ENCODE measurements around the gene ZNF407.

DNA sequence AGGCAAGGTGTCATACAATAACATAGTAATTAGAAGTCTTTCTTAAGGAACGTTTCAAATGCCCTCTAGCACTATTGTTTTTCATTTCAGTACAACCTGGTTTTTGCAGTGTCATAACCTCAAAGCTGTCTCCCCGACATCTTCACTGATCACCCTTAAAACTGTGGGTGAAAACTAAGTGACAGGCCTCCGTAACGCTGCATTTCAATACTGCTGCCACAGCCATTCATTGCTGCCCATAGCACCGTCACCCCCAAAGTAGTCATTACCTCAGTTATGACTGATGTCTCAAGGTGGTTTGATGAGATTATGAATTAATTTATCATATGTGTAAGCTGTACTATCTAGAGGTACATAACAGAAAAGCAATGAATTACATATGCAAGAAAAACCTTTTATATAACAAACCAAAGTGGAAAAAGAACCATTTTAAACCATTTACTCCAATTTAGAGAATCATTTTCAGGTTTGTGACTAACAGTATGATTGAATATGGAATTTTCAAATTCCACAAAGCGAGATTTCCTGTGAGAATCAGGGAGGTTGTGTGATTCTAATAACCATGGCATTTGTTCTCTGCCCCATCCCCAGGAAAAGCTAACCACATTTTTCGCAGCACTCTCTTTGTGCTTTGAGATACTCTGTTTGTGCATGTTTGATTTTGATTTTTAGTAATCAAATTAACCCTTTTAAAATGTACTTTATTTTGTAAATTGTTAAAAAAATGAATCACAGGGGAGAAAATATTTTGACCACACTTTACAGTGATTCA is 348.3 kb downstream of the ZNF407 start:
- TF ChIP-seq, protein P1, sequence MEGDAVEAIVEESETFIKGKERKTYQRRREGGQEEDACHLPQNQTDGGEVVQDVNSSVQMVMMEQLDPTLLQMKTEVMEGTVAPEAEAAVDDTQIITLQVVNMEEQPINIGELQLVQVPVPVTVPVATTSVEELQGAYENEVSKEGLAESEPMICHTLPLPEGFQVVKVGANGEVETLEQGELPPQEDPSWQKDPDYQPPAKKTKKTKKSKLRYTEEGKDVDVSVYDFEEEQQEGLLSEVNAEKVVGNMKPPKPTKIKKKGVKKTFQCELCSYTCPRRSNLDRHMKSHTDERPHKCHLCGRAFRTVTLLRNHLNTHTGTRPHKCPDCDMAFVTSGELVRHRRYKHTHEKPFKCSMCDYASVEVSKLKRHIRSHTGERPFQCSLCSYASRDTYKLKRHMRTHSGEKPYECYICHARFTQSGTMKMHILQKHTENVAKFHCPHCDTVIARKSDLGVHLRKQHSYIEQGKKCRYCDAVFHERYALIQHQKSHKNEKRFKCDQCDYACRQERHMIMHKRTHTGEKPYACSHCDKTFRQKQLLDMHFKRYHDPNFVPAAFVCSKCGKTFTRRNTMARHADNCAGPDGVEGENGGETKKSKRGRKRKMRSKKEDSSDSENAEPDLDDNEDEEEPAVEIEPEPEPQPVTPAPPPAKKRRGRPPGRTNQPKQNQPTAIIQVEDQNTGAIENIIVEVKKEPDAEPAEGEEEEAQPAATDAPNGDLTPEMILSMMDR (IDR thresholded peaks at IDR 0.05; ENCODE audit: insufficient read depth, low read length, poor library complexity, severe bottlenecking) = no peak
- TF ChIP-seq EZH2phosphoT487 (conservative IDR thresholded peaks at IDR 0.05; ENCODE audit: low read length) = no peak
